Retinal pigment epithelial cell (primary cell): Measurements from ENCODE around the gene IL36RN.
A peak's percentile ranks its signal among the peaks of the same experiment; 100 is the strongest.

ENCODE experiments used
- DNase-seq: peaks from one replicate; pipeline ENCODE4 v3.0.0-alpha.2; 2010; ENCODE audit warnings: low read depth
- H3K4me3 ChIP-seq: 2 replicates; pipeline ENCODE4 v1.5.1; 2011; ENCODE audit warnings: mild to moderate bottlenecking, low read length, control low read depth, moderate library complexity
- TF ChIP-seq, protein P1 (sequence below): conservative IDR thresholded peaks from 2 replicates; pipeline ENCODE4 v1.5.1; 2011; ENCODE audit warnings: low read depth, low read length, control low read depth, inconsistent platforms

The IL36RN gene

DNA sequence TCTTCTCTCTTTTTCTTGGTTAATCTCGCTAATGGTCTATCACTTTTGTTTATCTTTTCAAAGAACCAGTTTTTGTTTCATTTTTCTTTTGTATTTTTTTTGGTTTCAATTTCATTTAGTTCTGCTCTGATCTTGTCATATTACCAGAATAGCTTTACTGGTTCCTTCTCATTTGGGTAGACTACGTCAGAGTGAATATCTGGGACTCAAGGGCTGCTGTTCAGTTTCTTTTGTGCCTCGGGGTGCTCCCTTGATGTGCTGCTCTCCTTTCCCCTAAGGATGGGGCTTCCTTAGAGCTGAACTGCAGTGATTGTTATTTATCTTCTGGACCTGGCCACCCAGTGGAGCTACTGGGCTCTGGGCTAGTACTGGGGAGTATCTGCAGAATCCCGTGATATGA is 39.0 kb downstream of the IL36RN start:
- no peak overlapping the region for H3K4me3 ChIP-seq
- TF ChIP-seq, protein P1, sequence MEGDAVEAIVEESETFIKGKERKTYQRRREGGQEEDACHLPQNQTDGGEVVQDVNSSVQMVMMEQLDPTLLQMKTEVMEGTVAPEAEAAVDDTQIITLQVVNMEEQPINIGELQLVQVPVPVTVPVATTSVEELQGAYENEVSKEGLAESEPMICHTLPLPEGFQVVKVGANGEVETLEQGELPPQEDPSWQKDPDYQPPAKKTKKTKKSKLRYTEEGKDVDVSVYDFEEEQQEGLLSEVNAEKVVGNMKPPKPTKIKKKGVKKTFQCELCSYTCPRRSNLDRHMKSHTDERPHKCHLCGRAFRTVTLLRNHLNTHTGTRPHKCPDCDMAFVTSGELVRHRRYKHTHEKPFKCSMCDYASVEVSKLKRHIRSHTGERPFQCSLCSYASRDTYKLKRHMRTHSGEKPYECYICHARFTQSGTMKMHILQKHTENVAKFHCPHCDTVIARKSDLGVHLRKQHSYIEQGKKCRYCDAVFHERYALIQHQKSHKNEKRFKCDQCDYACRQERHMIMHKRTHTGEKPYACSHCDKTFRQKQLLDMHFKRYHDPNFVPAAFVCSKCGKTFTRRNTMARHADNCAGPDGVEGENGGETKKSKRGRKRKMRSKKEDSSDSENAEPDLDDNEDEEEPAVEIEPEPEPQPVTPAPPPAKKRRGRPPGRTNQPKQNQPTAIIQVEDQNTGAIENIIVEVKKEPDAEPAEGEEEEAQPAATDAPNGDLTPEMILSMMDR: no peak
- no peak for DNase-seq

DNA sequence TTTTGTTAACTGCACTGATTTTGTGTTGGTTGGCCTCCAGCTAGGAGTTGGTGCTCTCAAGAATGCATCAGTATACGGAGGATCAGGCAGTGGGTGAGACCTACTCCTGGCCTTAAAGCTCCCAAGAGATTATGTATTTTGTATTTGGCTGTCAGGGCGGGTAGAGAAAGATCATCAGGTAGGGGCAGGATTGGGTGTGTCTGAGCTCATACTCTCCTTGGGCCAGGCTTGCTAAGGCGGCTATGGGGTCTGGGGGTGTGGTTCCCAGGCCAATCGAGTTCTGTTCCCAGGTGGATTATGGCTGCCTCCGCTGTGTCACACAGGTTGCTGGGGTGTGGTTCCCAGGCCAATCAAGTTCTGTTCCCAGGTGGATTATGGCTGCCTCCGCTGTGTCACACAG is 39.5 kb downstream of the IL36RN start:
- DNase-seq: no peak
- no peak overlapping the region for H3K4me3 ChIP-seq
- TF ChIP-seq, protein P1: no peak

DNA sequence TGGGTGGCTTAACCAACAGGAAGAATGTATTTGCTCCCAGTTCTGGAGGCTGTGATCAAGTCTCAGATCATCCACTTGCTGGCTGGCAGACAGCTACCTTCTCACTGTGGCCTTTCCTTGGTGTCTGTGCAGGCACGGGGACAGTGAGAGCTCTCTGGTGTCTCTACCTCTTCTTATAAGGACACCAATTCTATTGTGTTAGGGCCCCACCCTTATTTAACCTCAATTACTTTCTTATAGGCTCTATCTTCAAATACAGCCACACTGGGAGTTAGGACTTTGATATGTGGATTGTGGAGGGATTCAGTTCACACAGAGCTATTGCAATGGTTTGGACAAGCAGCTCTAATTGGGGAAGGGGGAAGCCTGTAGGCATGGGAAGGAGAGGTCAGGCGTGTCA is 43.1 kb downstream of the IL36RN start:
- TF ChIP-seq, protein P1: no peak
- DNase-seq: no peak
- no peak overlapping the region for H3K4me3 ChIP-seq

DNA sequence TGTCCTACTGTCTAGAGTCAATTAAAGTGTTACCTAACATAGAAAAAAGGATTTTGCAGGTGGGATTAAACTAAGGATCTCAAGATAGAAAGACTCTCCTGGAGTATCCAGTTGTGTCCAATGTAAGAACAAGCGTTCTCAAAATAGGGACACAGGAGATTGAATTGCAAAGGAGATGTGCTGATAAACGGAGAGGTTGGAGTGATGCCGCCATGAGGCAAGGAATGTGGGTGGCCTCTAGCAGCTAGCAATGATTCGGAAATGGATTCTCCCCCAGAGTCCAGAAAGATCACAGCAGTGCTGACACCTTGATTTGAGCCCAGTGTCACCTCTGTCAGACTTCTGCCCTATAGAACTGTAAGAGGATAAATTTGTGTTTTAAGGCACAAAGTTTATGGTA is 44.3 kb downstream of the IL36RN start:
- TF ChIP-seq, protein P1: no peak
- no peak overlapping the region for H3K4me3 ChIP-seq

DNA sequence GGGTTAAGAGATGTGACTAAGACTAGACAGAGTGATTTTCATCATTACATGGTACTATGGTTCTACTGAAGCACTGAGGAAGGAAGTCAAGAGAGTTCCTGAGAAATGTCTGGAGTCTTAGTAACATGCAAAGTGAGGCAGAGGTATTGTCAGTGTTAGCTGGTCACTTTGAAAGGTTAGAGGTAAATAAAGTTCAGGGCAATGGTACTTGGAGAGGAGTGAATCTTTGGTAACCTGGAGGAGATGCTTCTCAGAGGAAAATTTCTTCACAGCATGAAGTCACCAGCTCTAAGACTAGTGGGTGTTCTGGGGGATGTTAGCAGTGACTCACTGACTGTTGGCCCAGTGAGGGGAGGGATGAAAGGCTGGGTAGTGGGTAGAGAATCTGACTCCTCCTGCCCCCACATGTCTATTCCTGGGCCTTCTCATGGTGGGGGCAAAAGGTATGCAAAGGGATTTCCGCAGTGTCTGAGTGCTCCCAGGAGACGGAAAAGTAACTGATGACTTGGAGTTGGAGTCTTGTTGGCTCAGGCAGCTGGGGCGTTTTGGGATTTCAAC is 45.1 kb downstream of the IL36RN start:
- TF ChIP-seq, protein P1: no peak
- no peak for DNase-seq
- H3K4me3 ChIP-seq: no peak overlapping the region

More for the DNA sequence above, 44.3 kb downstream of the IL36RN start:
- no peak for DNase-seq

DNA sequence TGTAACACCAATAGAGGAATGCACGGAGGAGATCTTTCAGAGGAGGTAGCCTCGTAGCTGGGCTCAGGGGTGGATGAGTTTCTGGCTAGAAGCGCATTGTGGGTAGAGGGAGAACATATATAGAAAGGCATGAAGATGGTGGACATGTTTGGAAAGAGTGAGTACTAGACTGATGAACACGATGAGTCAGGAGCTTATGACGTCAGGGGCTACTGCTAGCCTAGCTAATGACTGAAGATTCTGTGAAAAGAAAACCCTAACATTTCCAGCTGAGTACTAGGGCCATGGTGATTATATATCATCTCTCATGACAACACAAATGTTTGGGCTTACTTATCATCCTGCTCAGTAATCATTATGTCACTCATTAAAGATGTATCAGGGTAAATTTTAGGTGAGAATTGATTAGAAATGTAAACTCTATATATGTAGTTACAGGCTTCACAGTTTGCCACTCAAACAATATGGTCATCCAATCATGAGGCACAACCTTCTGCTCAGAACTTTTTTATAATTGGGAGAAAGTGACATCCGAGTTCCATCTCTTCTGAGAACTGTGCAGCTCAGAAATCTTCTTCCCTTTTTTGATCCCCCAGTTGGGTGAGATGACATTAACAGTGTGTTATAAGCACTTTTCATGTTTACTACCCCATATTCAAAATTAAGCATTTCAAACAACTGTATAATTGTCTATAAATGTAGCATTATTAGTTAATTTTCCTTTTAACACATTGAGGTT is 46.2 kb downstream of the IL36RN start:
- no peak for DNase-seq
- TF ChIP-seq, protein P1: no peak
- H3K4me3 ChIP-seq: no peak overlapping the region

DNA sequence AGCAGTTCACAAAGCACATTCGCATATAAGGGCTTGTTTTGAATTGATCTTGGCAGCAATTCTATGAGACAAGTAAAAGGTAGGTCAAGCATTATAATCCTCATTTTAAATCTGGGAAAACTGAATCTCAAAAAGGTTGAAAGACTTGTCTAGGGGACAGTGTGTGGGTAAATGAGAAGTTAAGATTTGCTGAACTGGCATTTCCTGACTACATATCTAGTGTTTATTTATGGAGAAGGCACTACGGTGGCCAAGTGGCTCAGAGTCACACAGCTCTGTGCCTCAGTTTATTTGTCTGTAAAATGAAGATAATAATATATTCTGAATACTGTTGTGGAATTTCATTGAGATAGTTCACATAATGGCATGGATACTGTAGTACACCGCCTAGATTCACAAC is 52.1 kb downstream of the IL36RN start:
- TF ChIP-seq, protein P1: no peak
- no peak overlapping the region for H3K4me3 ChIP-seq
- DNase-seq: peak; percentile 13
